HG02870 (cell line): ENCODE data around the gene KARS1.
A peak's percentile ranks its signal among the peaks of the same experiment; 100 is the strongest.
"Not testable (repeated sequence)": the region's sequence is repeated elsewhere in the genome, so short reads cannot be mapped to it uniquely, and the experiment has no call there.

Experiments used
- ATAC-seq: cut with Tn5 transposase; IDR thresholded peaks from one replicate; pipeline ENCODE4 v1.9.1; 2021; ENCODE audit warnings: mild to moderate bottlenecking, moderate library complexity; ENCODE audit not compliant: unreplicated experiment

KARS1 gene

DNA sequence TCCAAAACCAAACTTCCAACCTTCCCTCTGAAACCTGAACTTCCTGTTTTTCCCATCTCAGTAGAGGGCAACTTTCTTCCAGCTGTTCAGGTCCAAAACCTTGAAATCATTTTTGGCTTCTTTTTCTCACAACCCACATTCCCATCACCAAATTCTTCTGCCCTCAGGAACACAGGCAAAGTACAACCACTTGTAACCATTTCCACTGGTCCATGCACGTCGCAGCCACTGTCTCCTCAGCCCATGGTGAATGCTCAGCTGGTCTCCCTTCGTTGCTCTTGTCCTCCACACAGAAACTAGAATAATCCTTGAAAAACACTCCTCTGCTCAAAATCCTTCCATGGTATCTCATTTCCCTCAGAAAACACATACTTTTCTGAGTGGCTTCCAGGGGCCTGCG, 20.7 kb downstream of the KARS1 start:
- no peak for ATAC-seq

DNA sequence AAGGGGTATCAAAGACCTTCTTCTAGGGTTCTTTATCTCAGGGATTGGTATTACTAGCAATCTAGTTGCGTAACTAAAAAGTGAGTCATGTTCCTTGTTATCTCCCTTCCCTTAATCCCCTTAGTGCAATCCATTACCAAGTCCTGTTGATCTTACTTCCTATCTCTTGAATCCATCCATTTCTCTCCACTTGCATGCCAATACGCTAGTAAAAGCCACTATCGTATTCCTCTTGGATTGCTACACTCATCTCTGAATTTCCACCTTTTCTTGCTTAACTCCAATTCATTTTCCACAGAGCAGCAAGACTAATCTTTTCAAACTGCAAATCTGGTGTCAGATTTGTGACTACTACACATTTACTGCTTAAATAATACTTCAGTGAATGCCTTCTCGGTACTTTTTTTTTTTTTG, 22.5 kb downstream of the KARS1 start:
- no peak for ATAC-seq

DNA sequence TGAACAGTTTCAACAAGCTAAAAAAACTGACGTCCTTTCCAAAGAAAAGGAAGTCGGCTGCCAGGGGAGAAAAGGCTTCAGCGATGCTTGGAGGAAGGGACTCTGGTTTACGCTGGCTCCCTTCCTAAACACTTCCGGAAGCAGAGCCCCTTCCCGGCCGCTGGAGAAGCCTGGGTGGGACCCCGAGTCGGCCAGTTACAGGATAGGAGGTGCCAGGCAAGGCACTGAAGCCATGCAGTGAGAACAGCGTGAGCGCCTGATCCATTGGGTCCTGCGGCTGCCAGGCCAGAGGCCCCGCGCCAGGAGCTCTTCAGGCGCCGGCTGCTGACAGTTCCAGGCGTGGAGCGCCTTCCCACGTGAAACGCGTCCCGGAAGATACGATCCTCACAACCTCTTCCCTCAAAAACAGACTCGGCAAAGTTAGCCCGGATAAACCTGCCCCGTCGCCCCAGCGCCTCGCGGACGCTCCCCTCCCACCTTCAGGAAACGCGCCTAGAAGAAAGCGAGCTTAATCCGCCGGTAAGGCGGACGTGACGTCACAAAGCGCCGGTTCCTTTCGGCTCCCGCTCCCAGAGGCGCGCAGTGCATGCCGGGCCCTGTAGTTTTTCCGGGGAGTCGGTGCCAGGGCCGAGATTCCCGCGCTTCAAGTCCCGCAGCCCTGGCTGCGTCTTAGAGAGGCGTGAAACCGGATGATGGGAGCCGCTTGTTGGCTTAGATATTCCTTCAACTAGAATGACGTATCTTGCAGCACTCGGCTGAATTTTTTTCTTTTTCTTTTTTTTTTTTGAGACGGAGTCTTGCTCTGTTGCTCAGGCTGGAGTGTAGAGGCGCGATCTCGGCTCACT, 24.5 kb downstream of the KARS1 start, which contains the start of gene ADAT1:
Gene ADAT1 (minus strand): TSS at position 521 of the 845 bp plus-strand sequence. CDS start 2,482 bp downstream, outside the sequence.
- peak; percentile 83 for ATAC-seq

DNA sequence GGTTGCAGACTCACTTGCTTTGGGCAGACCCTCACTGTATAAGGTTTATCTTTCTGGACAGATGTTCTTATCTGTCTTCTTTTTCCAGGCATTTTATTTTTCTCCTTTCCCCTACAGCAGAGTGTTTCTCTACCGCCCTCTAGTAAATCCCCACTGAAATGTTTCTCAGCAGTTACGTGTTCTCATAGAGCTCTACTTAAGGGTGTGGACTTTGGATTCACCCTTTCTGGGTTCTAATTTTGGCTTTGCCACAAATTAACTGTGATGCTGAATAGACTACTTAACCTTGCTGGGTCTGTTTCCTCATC, 26.3 kb downstream of the KARS1 start:
- no peak for ATAC-seq

DNA sequence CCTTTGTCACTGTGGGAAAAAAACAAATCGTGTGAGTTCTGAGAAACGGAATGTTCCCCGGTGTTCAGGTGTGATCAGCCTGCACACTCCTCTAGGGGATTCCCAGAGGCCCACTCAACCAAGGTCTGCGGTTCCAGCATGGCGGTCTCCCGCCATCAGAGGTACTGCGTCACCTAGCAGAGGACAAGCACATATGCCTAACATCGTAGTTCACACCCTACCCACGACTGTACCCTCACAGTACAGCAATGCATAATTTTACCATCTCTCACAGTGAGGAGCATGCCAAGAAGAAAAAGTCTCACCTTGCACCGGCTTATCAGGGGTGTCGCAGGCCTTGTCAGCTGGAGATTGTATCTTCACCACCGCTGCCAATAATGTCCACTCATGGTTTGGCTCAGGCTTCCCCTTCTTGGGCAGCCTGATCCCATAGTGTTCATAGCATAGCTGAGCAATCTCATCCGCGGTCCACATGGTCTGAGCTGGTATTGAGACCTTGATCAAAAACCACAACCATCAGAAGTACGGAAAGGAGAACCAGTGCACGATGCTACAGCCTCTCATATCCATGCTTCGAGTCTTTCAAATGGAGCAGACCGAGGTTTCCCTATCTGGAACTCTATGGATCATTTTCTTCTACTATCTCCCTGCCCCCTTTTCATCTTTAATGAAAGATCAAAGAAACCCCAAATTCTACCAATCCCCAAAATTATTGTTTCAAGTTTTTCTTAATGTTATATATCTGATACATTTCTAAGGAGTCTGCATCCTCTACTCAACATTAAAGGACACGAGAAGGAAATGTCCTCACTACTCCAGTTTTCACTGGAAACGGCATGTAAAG, 26.9 kb downstream of the KARS1 start:
- ATAC-seq, result no peak

DNA sequence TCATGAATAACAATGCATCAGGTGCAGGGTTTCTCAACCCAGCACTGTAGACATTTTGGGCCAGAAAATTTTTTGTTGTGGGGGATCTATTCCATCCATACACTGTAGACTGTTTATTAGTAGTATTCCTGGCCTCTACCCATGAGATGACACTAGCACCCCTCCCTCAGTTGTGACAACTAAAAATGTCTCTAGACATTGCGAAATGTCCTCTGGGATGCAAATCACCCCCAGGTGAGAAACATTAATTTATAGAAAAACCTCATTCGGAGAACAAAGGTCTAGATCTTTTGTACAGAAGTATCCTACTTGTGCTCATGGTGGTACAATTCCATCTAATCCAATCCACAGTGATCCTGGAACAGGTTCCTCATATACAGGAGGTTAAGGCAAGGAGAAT, 28.7 kb downstream of the KARS1 start:
- ATAC-seq, result no peak

DNA sequence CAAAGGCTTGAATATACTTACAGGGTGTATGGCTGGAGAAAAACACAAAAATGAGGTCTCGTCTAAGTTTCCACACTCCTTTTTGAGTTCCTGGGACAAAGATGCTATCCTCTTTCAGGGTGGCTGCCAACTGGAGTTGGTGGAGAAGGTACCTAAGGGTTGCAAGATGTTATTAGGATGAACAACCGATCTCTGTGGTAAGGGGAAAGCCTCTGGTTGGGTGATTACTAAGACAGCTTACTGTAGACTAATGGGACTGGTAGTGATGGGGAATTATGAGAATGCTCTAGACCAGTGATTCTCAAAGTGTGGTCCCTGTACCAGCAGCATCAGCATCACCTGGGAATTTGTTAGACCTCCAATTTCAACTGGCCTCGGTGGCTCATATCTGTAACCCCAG, 30.3 kb downstream of the KARS1 start:
- no peak for ATAC-seq

DNA sequence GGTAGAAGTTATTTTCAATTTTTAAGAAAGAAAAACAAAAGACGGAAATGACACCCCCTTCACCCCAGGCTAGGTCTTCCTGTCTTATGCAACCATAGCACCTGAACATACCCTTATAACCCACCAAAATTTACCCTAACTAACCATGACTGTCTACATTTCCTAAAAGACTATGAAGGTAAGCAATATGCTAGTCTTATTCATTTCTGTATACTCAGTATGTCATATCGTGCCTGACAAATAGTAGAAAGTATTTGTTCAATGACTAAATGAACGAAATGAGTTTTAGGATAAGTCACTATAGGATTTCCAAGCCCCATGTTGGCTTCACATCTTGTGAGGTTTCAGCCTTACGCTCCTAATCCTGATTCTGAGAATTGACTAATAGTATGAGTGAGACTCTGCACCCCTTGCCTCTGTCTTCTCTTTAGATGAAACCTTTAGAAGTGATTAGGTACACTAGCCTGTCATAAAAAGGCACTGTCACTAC, 30.9 kb downstream of the KARS1 start:
- peak; percentile 78 for ATAC-seq

DNA sequence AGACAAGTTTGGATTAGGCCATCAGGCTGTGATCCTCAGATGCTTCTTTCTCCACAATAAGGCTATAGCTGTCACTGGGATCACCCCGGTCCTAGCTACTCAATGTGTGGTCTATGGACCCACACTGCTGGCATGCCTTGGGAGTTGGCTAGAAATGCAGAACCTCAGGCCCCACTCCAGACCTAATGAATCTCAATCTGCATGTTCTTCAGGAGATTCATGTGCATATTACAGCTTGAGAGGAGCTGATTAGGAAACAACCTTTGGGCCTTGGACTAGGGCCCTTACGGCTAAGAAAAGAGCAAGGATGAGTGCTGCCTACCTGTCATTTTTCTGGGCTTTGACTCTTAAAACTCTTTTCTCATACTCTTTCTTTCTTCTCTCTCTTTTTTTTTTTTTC, 31.8 kb downstream of the KARS1 start:
- ATAC-seq, result no peak

DNA sequence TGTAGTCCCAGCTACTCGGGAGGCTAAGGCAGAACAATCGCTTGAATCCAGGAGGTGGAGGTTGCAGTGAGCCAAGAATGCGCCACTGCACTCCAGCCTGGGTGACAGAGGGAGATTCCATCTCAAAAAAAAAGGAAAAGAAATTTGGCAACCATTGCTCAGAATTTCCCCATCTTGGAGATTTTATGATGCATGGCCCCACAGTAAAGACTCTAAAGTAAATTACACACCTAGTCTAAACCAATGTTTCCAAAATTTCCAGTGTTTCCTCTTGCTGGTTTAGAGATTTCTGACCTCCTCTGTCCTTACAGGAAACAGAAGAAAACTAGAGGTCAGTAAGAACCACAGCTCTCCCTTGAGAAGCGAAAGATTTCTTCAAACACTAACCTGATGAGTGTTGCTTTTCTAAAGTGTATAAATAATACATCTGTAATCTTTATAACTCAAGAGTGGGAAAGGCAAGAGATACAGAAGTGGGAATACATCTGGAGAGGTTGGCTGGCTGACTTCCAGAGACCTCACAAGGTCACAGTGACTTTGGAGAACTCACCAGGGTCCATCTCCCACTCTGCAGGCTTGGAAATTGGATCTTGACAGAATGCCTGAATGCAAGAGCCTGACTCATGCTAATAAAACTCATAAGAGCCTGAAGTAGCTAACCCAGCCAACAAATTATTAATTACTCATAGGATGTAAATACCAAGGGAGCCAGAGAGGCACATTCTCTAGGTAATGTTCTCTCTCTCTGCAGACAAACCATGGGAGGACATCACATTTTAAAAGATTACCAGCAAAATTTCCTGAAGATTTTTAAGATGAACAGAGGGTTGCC, 33.2 kb downstream of the KARS1 start:
- no peak for ATAC-seq

DNA sequence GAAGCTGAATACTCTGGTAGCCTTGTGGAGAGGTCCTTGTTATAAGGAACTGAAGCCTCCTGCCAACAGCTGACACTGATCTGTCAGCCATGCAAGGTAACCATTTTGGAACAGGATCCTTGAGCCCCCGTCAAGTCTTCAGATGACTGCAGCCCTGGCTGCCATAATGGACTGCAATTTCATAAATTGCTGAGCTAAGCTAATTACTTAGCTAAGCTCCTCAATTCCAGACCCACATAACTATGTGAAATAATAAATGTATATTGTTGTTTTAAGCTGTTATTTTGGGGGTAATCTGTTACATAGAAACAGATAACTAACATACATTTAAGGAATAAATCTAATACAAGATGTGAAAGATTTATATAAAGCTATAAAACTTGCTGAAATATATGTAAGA, 41.0 kb downstream of the KARS1 start:
- no peak for ATAC-seq

DNA sequence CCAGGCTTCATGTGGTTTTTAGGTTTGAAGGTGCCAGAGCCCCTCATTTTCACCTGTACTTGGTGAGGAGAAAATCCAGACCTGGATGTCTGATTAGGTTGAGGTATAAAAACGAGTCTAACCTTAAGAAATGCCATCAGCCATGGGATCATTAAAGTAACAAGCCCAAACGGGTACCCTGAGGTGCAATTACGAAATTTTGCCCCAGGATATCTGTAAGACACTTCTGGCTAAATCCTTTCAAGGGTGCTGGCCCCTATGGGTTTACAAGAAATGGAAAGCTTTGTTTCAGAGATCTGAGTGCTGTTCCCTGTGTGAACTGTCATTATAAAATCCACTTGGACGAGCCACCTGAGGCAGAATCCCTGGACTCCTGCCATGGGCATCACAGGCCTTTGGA, 44.2 kb downstream of the KARS1 start:
- ATAC-seq, result no peak

DNA sequence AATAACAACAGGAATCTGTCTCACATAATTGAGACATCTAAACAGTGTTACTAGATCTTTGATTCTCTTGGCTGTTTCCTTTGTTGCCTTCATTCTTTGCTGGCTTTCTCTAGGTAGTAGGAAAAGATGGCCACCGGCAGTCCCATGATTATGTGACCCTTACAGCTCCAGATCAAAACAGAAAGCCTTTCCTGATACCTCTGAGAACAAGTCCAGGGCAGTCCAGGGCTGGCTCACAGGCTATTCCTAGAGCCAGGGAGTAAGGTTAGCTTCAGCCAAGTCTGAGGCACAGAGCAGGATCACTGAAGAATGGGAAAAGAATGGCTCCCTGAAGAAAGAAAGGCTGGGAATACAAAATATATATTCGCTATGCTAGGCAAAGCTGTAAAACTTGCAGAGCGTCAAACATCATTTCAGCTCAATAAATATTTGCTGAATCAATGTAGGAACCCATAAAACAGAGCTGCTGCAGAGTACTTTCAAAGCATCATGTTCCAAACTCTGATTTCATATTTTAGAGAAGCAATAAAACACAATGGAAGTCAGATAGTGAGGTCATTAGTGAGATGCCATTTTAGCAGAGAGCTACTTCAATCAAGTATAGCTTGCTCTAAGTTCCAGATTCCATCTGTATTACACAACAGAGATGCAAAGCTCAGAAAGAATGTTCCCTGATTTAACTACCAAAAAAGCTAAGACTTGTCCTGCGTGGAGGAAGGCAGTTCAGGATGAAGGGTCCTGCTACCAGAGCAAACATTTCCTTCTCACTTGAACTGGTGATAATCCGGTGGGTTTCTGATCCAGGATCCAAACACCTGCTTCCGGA, 47.8 kb downstream of the KARS1 start:
- no peak for ATAC-seq

DNA sequence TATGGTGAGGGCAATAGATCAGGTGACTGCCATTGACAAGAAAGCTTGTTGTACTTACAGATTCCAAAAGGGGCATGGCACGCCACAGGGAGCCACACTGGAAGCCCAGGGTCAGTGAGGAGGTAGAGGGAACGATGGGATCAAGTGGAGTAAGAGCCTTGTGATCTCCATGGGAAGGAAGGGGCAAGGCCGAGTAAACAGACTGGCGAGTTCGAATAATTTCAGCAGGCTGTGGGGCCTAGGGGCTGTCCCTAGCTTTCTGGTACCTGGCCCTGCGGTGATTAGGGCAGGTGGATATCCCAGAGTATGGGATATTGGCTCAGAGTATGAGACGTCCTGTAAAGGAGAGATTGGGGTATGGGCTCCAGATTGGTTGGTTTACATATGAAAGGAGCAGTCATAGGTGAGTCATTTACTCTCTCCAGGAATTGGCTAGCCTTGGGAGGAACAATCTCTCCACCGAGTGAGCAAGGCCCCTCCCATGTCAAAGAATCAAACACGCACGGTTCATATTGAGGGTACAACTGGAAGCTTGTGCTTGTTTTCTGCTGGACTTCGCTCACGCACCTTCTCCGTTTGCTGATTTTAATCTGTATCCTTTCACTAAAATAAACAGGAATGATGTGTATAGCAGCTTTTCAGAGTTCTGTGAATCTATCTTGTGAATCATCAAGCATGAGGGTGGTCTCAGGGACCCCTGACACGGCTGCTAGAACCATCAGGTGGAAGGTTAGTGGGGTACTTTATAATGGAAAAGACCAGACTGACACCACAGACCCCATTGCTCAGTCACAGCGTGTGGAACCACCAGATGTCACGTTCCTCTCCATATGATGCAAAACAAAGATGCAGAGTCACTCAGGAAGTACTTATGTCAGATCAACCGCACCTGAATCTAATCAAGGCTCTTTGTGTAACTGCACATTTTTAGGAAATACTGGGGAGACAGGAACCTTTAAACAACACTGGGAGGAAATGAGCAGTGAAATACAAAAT, 53.3 kb downstream of the KARS1 start:
- no peak for ATAC-seq

DNA sequence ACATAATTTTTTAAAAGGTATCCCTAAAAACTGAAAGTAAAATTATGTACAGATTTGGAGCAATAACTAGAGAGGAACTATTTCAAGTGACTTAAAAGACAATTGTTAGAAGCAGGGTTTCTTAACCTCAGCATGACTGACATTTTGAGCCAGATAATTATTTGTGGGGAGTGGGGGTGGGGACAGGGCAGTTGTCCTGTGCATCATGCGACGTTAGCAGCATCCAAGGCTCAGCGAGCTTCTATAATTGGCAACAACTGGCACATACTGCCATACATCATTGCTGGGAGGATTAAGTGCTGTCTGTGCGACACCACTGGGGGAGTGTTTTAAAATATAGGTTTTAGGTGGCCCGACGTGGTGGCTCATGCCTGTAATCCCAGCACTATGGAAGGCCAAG, 54.2 kb downstream of the KARS1 start:
- ATAC-seq, result no peak

DNA sequence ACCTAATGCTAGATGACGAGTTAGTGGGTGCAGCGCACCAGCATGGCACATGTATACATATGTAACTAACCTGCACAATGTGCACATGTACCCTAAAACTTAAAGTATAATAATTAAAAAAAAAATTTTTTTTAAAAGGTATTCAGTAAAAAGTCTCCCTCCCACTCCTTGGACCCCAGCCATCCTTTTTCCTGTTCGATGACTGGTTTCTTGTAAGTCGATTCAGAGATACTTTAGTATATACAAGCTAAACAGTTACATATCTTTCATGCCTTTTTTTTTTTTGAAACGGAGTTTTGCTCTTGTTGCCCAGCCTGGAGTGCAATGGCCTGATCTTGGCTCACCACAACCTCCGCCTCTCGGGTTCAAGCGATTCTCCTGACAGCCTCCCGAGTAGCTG, 55.5 kb downstream of the KARS1 start:
- ATAC-seq, result not testable (repeated sequence)

DNA sequence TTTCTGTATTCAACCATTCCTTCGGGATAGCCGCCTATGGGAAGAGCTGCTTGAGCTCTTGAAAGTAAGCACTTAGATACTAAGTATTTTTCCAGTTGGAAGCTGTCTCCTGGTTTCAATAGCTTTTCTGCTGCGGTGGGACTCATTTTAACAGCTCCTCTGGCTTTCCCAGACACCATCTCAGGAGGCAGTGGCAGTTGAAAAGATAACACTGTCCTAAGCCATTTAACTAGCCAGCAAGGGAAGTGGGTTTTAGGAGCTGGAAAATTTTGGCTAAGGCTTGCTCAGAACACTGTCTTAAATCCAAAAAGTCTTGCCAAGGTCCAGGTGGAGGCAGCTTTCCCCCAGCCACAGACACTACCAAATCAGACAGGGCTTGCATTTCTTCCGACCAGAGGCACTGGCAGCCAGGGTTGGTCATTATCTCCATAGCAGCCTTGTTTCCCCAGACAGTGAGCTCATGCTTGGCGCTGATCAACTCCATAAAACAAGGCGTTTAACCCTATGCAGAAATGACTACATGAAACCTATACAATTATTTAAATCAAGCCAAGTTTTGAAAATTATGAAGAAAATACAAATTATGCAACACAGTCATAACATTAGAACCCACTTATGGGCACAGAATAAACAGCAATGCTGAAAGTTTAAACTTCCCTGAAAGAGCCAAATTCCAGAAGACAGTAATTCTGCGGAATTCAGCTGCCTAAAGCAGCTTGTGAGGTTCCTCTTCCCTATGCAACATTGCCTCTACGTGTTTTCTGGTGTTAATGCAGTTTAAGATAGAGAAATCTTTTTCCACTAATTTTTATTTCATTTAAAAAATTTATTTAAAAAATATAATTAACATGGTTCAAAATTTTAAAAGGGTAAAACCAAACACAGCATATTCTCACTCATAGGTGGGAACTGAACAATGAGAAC, 56.3 kb downstream of the KARS1 start:
- no peak for ATAC-seq

DNA sequence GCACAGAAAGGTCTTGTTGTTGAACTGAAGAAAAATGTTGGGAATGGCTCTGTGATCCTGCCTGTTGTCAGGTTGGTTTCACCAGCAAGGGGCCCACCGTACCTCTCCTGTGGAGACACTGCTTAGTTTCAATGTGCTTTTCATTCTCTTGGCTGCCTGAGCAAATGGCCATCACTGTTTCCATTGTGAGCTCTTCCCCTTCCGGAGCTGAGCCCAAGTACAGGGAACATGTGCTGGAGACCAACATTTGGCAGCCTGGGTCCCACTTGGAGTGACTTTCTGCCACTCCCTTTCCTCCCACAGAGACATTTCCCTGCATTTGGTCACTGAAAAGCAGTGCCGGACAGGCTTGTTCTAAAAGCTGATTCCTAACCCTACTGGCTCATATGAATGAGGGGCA, 58.2 kb downstream of the KARS1 start:
- ATAC-seq, result no peak
